Trophoblast cell (in vitro differentiated cells and primary cell): ENCODE measurements around the gene C3orf49.
A peak's percentile ranks its signal among the peaks of the same experiment; 100 is the strongest.

Experiments used
- DNase-seq, 2 donors: peaks; one replicate each; pipeline ENCODE4 v3.0.0-alpha.2; 2016
- H2AFZ ChIP-seq: 2 replicates; pipeline ENCODE4 v1.6.1; 2013; ENCODE audit warnings: low read length, moderate library complexity, mild to moderate bottlenecking; ENCODE audit not compliant: insufficient read depth, poor library complexity
- H2AK5ac ChIP-seq: 2 replicates; pipeline ENCODE4 v1.6.1; 2013; ENCODE audit warnings: mild to moderate bottlenecking, low read length
- H2BK120ac ChIP-seq: 2 replicates; pipeline ENCODE4 v1.6.1; 2013; ENCODE audit warnings: low read length, mild to moderate bottlenecking, moderate library complexity; ENCODE audit not compliant: insufficient read depth, poor library complexity
- H2BK12ac ChIP-seq: 2 replicates; pipeline ENCODE4 v1.6.1; 2013; ENCODE audit warnings: mild to moderate bottlenecking, low read length, moderate library complexity
- H2BK5ac ChIP-seq: 2 replicates; pipeline ENCODE4 v1.6.1; 2013; ENCODE audit warnings: low read length, low read depth, moderate library complexity, mild to moderate bottlenecking; ENCODE audit not compliant: poor library complexity
- H3K14ac ChIP-seq: 2 replicates; pipeline ENCODE4 v1.6.1; 2013; ENCODE audit warnings: mild to moderate bottlenecking, low read length
- H3K18ac ChIP-seq: 2 replicates; pipeline ENCODE4 v1.6.1; 2013; ENCODE audit warnings: mild to moderate bottlenecking, low read length
- H3K23ac ChIP-seq: 2 replicates; pipeline ENCODE4 v1.6.1; 2013; ENCODE audit warnings: low read length
- H3K27ac ChIP-seq: 2 replicates; pipeline ENCODE4 v1.5.1; 2013; ENCODE audit warnings: low read depth, mild to moderate bottlenecking, inconsistent platforms, low read length, moderate library complexity
- H3K27me3 ChIP-seq: 2 replicates; pipeline ENCODE4 v1.6.1; 2013; ENCODE audit warnings: inconsistent platforms, mild to moderate bottlenecking, low read length, moderate library complexity; ENCODE audit not compliant: insufficient read depth
- H3K36me3 ChIP-seq, 2 experiments: 1 replicate in 1 of 2; 2 replicates in 1 of 2; pipeline ENCODE4 v1.6.1; 2013; ENCODE audit warnings: low read length in 2 of 2, mild to moderate bottlenecking in 2 of 2, moderate library complexity in 1 of 2; ENCODE audit not compliant: insufficient read depth in 2 of 2, control insufficient read depth in 1 of 2
- H3K4ac ChIP-seq: 2 replicates; pipeline ENCODE4 v1.6.1; 2013; ENCODE audit warnings: low read depth, mild to moderate bottlenecking, low read length, moderate library complexity
- H3K4me1 ChIP-seq, 2 experiments: 1 replicate in 1 of 2; 2 replicates in 1 of 2; pipeline ENCODE4 v1.6.1; 2013; ENCODE audit warnings: low read length in 2 of 2, mild to moderate bottlenecking in 2 of 2, moderate library complexity in 1 of 2; ENCODE audit not compliant: insufficient read depth in 2 of 2, control insufficient read depth in 1 of 2
- H3K4me2 ChIP-seq: 2 replicates; pipeline ENCODE4 v1.6.1; 2013; ENCODE audit warnings: inconsistent platforms, mild to moderate bottlenecking, low read length, moderate library complexity
- H3K4me3 ChIP-seq: 2 replicates; pipeline ENCODE4 v1.5.1; 2013; ENCODE audit warnings: mild to moderate bottlenecking, low read depth, low read length, inconsistent platforms
- H3K79me1 ChIP-seq: one replicate; pipeline ENCODE4 v1.6.1; 2013; ENCODE audit warnings: low read length
- H3K79me2 ChIP-seq: 2 replicates; pipeline ENCODE4 v1.6.1; 2013; ENCODE audit warnings: low read length, mild to moderate bottlenecking; ENCODE audit not compliant: control insufficient read depth, insufficient read depth, poor library complexity
- H3K9ac ChIP-seq: 2 replicates; pipeline ENCODE4 v1.6.1; 2013; ENCODE audit warnings: mild to moderate bottlenecking, low read length
- H3K9me3 ChIP-seq: 2 replicates; pipeline ENCODE4 v1.6.1; 2013; ENCODE audit warnings: low read depth, mild to moderate bottlenecking, control low read depth, inconsistent platforms, low read length; ENCODE audit not compliant: insufficient read depth
- H4K12ac ChIP-seq: 2 replicates; pipeline ENCODE4 v1.6.1; 2013; ENCODE audit warnings: low read depth, mild to moderate bottlenecking, low read length, moderate library complexity
- H4K8ac ChIP-seq: 2 replicates; pipeline ENCODE4 v1.6.1; 2013; ENCODE audit warnings: low read depth, mild to moderate bottlenecking, low read length, moderate library complexity
- H4K91ac ChIP-seq: one replicate; pipeline ENCODE4 v1.6.1; 2013; ENCODE audit warnings: low read depth, mild to moderate bottlenecking, low read length, moderate library complexity
- WGBS: extraction: QIAGEN DNeasy Blood & Tissue Kit; methylation state at CpG from one replicate; pipeline ENCODE4 v1.1.7; 2013; ENCODE audit warnings: missing lambda C conversion rate; ENCODE audit not compliant: insufficient read length, insufficient coverage; ENCODE audit errors: extremely low coverage; 5-methylcytosine and 5-hydroxymethylcytosine counted together

C3orf49 gene

DNA sequence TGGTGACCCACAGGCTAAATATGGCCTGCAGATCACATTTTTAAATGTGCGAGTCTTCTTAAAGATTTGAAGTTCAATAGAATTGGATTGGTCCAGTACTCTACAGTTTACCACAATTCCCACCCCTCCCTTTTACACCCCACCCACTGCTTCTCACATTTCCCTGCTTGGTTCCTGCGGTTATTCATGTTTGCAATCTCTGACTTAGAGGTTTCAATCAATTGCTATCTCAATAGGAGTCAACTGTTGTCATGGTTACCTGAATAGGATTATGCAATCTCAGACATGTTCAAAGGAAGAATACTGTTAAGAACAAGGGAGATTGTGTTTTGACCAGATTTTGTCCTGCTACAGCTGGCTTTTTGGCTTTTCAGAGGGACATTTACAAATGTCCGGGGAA lies 4.9 kb upstream of the C3orf49 start:
- peak in 1 of 2 donors; percentile 2 for DNase-seq
- H3K27me3 ChIP-seq = no peaks in the 10 kb centered on the region
- H3K36me3 ChIP-seq = no peaks in the 10 kb centered on the region
- no peak overlapping the region for H3K27ac ChIP-seq
- H3K4ac ChIP-seq = no peak overlapping the region
- H2AFZ ChIP-seq = no peak overlapping the region
- no peak overlapping the region for H4K8ac ChIP-seq
- H3K9ac ChIP-seq = no peak overlapping the region
- no peak overlapping the region for H3K4me2 ChIP-seq
- H3K18ac ChIP-seq = no peak overlapping the region
- no peak overlapping the region for H2AK5ac ChIP-seq
- H3K14ac ChIP-seq = no peak overlapping the region
- no peak overlapping the region for H2BK5ac ChIP-seq
- no peaks in the 10 kb centered on the region for H3K79me1 ChIP-seq
- H3K4me1 ChIP-seq = no peaks in the 10 kb centered on the region
- no peak overlapping the region for H2BK12ac ChIP-seq
- no peak overlapping the region for H2BK120ac ChIP-seq
- no peak overlapping the region for H3K23ac ChIP-seq
- no peaks in the 10 kb centered on the region for H3K79me2 ChIP-seq
- H4K91ac ChIP-seq = no peak overlapping the region
- no peak overlapping the region for H3K4me3 ChIP-seq
- WGBS = no CpG with 5 or more reads among the region's 3 CpGs
- H4K12ac ChIP-seq = no peak overlapping the region
- H3K9me3 ChIP-seq = no peaks in the 10 kb centered on the region

DNA sequence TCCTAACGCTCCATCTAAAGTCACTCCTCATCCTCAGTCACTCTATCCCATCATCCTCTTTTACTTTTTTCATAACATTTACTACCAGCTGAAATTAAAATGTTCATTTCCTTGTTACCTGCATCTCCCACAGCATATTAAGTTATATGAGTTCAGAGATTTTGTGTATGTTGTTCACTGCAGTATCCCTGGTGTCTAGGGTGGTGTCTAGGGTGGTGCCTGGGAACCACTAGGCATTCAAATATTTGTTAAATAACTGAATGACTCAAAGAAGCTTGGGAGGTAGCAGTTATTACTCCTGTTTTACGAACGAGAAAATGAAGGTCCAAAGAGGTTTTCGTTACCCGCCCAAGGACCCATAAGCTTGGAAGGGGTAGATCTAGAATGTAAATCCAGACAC lies 1.9 kb upstream of the C3orf49 start:
- Histone ChIP-seq H3K14ac (no peak overlapping the region), H2BK12ac (no peak overlapping the region), H3K27me3 (no peaks in the 10 kb centered on the region), H3K4me2 (no peak overlapping the region), H3K27ac (no peak overlapping the region), H3K9me3 (no peaks in the 10 kb centered on the region), H4K8ac (no peak overlapping the region), H3K4me1 (no peaks in the 10 kb centered on the region), H3K18ac (no peak overlapping the region), H3K36me3 (no peaks in the 10 kb centered on the region), H2BK5ac (no peak overlapping the region), H3K23ac (no peak overlapping the region), H3K79me1 (no peaks in the 10 kb centered on the region), H3K4me3 (no peak overlapping the region), H3K4ac (no peak overlapping the region), H2AK5ac (no peak overlapping the region), H4K91ac (no peak overlapping the region), H3K79me2 (no peaks in the 10 kb centered on the region), H2BK120ac (no peak overlapping the region), H3K9ac (no peak overlapping the region), H2AFZ (no peak overlapping the region), H4K12ac (no peak overlapping the region)
- no peak for DNase-seq
- WGBS = 100% methylated on average over 1 of the region's 5 CpGs

DNA sequence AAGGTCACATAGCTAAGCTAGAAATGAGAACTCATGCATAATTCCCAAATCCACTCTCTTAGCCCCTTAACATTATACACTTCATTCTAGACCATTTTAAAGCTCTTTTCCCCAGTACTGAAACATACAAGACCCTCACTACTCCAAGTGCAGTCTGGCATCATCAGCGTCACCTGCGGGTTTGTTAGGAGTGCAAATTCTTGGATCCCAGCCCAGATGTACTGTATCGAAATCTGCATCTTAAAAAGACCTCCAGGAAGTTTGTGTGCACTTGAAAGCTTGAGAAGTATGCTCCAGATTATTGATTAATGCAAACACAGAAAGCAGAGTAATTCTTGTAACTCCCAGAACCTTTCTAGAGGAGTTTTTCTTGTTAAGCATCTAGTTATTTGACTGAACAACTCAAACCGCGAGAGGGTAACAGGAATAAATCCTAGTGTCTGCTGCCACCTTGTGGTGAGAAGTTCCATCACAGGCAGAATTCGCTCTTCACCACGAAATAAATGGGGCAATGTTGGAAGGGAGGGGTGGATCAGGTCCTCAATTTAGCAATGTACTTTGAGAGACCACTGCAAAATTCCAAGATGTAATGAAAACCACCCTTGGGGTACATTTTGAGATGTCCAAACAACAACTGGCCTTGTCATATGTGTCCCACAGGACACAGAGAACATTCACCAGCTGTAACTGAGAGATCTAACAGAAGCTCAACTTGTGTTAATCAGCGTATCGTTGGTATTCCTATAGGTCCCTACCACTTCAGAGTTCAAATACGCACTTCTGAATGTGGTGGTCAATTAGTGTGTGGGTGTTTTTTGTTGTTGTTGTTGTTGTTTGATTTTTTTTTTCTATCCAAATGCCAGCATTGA lies 583 bp upstream of the C3orf49 start:
- no peak overlapping the region for H2AK5ac ChIP-seq

DNA sequence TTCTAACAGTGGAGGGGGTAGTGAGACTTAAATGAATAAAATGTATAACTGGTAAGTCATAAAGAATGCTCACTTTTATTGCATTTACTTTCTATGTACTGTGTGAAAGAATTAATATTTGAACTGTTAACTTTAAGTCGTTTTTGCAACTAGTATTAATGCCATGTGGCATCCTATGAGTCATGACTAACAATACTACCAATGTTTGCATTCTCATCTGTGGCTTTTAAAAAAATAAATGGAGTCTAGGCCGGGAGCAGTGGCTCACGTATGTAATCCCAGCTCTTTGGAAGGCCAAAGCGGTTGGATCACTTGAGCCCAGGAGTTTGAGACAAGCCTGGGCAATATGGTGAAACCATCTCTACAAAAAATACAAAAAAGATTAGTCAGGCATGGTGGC lies 5.2 kb downstream of the C3orf49 start:
- no peak for DNase-seq
- no peak overlapping the region for H2AFZ ChIP-seq
- no peak overlapping the region for H4K91ac ChIP-seq
- no peaks in the 10 kb centered on the region for H3K79me2 ChIP-seq
- H3K4me2 ChIP-seq = no peak overlapping the region
- no peaks in the 10 kb centered on the region for H3K79me1 ChIP-seq
- H3K4ac ChIP-seq = no peak overlapping the region
- H4K12ac ChIP-seq = no peak overlapping the region
- no peak overlapping the region for H3K23ac ChIP-seq
- H3K9ac ChIP-seq = no peak overlapping the region
- H4K8ac ChIP-seq = no peak overlapping the region
- no peak overlapping the region for H2BK12ac ChIP-seq
- no peak overlapping the region for H3K4me3 ChIP-seq
- H3K4me1 ChIP-seq = no peaks in the 10 kb centered on the region
- H3K14ac ChIP-seq = no peak overlapping the region
- H3K9me3 ChIP-seq = no peaks in the 10 kb centered on the region
- H3K27me3 ChIP-seq = no peaks in the 10 kb centered on the region
- H3K27ac ChIP-seq = no peak overlapping the region
- no peak overlapping the region for H2BK5ac ChIP-seq
- peaks cover 2 to 3% of the 10 kb centered on the region in 2 experiments for H3K36me3 ChIP-seq
- WGBS = no CpG with 5 or more reads among the region's 4 CpGs
- H3K18ac ChIP-seq = no peak overlapping the region
- no peak overlapping the region for H2AK5ac ChIP-seq
- H2BK120ac ChIP-seq = no peak overlapping the region

More for the DNA sequence above, 583 bp upstream of the C3orf49 start:
- H4K8ac ChIP-seq = no peak overlapping the region
- DNase-seq = peak; percentile 43 to 81
- no peaks in the 10 kb centered on the region for H3K27me3 ChIP-seq
- no peak overlapping the region for H3K27ac ChIP-seq
- no peak overlapping the region for H3K4me3 ChIP-seq
- no peak overlapping the region for H3K4me2 ChIP-seq
- no peak overlapping the region for H2BK120ac ChIP-seq
- no peak overlapping the region for H2BK12ac ChIP-seq
- no peak overlapping the region for H2AFZ ChIP-seq
- H4K91ac ChIP-seq = no peak overlapping the region
- H3K79me1 ChIP-seq = no peaks in the 10 kb centered on the region
- H4K12ac ChIP-seq = no peak overlapping the region
- no peak overlapping the region for H3K9ac ChIP-seq
- no peak overlapping the region for H3K18ac ChIP-seq
- H3K9me3 ChIP-seq = no peaks in the 10 kb centered on the region
- H3K23ac ChIP-seq = no peak overlapping the region
- H3K4ac ChIP-seq = no peak overlapping the region
- no CpG with 5 or more reads among the region's 10 CpGs for WGBS
- no peaks in the 10 kb centered on the region for H3K36me3 ChIP-seq
- H2BK5ac ChIP-seq = no peak overlapping the region
- H3K4me1 ChIP-seq = no peaks in the 10 kb centered on the region
- H3K79me2 ChIP-seq = no peaks in the 10 kb centered on the region
- no peak overlapping the region for H3K14ac ChIP-seq
